Vagina (tissue), 2 donors: ENCODE results near the gene AHI1.

Experiments used
- POLR2A ChIP-seq, 2 donors: fragments of 450-650 bp; IDR thresholded peaks; one replicate each; pipeline ENCODE4 v1.6.1; 2017; ENCODE audit warnings: antibody characterized with exemption in 2 of 2, mild to moderate bottlenecking in 2 of 2, moderate library complexity in 2 of 2
- POLR2AphosphoS5 ChIP-seq, 2 donors: sonication (generic); formaldehyde crosslinking; IDR thresholded peaks; one replicate each; pipeline ENCODE4 v1.9.0; 2017; ENCODE audit warnings: antibody characterized with exemption in 2 of 2, mild to moderate bottlenecking in 2 of 2, low read depth in 1 of 2; ENCODE audit not compliant: insufficient read depth in 1 of 2
- TF ChIP-seq, protein P1 (sequence below), 3 experiments: fragments of 450-650 bp in 2 of 3; fragments of 200-600 bp in 1 of 3; sonication (generic) in 1 of 3; IDR thresholded peaks; one replicate each; pipeline ENCODE4 v1.5.1; 2017 to 2019; ENCODE audit warnings: antibody characterized with exemption in 3 of 3, mild to moderate bottlenecking in 2 of 3, moderate library complexity in 2 of 3

DNA sequence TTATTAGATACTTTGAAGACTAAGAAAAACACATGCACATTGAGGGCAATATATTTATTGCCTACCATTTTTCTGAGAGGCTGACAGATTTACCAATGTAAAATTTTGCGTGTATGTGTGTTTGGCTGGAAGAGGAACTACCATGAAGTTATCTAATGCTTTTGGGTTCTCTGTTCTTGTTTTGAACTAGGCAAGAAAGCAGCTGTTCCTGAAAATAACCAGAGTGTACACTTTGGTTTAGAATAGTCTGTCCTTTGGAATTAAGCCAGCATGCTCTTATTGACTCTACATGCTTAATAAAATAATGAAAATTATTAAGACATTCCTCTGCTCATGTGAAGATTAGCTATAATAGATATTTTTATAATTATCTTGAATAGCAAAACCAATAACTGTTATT is 187.2 kb downstream of the AHI1 start:
- TF ChIP-seq, protein P1, sequence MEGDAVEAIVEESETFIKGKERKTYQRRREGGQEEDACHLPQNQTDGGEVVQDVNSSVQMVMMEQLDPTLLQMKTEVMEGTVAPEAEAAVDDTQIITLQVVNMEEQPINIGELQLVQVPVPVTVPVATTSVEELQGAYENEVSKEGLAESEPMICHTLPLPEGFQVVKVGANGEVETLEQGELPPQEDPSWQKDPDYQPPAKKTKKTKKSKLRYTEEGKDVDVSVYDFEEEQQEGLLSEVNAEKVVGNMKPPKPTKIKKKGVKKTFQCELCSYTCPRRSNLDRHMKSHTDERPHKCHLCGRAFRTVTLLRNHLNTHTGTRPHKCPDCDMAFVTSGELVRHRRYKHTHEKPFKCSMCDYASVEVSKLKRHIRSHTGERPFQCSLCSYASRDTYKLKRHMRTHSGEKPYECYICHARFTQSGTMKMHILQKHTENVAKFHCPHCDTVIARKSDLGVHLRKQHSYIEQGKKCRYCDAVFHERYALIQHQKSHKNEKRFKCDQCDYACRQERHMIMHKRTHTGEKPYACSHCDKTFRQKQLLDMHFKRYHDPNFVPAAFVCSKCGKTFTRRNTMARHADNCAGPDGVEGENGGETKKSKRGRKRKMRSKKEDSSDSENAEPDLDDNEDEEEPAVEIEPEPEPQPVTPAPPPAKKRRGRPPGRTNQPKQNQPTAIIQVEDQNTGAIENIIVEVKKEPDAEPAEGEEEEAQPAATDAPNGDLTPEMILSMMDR (IDR thresholded peaks at IDR 0.05): no peak
- TF ChIP-seq POLR2AphosphoS5 (IDR thresholded peaks at IDR 0.05; ENCODE audit: insufficient read depth in 1 of 2, low read depth in 1 of 2) (no peak), POLR2A (IDR thresholded peaks at IDR 0.05) (no peak)
